GM12878 (cell line): ENCODE results near the gene NAT9. TPM values are rescaled to one million over a fixed set of nuclear protein-coding genes. Genes with fewer than 3 reads are reported as not detected.

Experiments
- ATAC-seq: fragments of 200-7000 bp; cut with Tn5 transposase; 3 replicates; pipeline ENCODE4 v1.9.1; 2020; ENCODE audit warnings: mild to moderate bottlenecking, moderate library complexity
- BruUV-seq: library from RNA; stranded (reverse); fragments of 400-500 nt; replicated peaks from 2 replicates; lab custom pipeline; 2021; lab: Mats Ljungman, UMichigan
- CTCF ChIA-PET: fragments of 300-600 bp; sonication (Branson Sonifier 250); formaldehyde crosslinking; extraction: SDS; loops from one replicate; lab custom pipeline; 2021; ENCODE audit warnings: inconsistent platforms; lab: Yijun Ruan, JAX
- POLR2A ChIA-PET: fragments of 350-600 bp; formaldehyde crosslinking; extraction: SDS; loops from one replicate; lab custom pipeline; 2021; ENCODE audit warnings: inconsistent platforms; lab: Charles Lee
- RAD21 ChIA-PET: fragments of 300-600 bp; sonication (Branson Sonifier 250); formaldehyde crosslinking; loops from one replicate; lab custom pipeline; 2023; ENCODE audit warnings: antibody characterized with exemption; ENCODE audit not compliant: unreplicated experiment; lab: Charles Lee
- SMC1A ChIA-PET: fragments of 300-600 bp; sonication (Branson Sonifier 250); formaldehyde crosslinking; loops from one replicate; lab custom pipeline; 2023; ENCODE audit not compliant: unreplicated experiment, uncharacterized antibody; lab: Charles Lee
- DNase-seq: peaks from one replicate; pipeline ENCODE4 v3.0.0-alpha.2; 2011; ENCODE audit warnings: low read depth, low spot score
- FAIRE-seq: peaks from 3 replicates; lab custom pipeline; 2011; peaks lifted over from hg19 to GRCh38; lab: Jason Lieb, UNC
- H2AFZ ChIP-seq: 2 replicates; pipeline ENCODE4 v1.6.0; 2011; ENCODE audit warnings: low read depth, low read length, control low read depth; ENCODE audit not compliant: control insufficient read depth
- H3K27ac ChIP-seq: 2 replicates; pipeline ENCODE4 v1.5.1; 2011; ENCODE audit warnings: control low read depth; ENCODE audit not compliant: control insufficient read depth, insufficient read depth
- H3K27me3 ChIP-seq, 2 experiments: replicated peaks in 1 of 2; 2 replicates each; pipeline versions ENCODE4 v1.6.0 to v1.6.1; 2011; ENCODE audit warnings: low read length in 1 of 2; ENCODE audit not compliant: control insufficient read depth in 2 of 2, insufficient read depth in 2 of 2
- H3K36me3 ChIP-seq, 2 experiments: 2 replicates each; pipeline ENCODE4 v1.5.1; 2011; ENCODE audit warnings: low read length in 1 of 2; ENCODE audit not compliant: control insufficient read depth in 2 of 2, insufficient read depth in 2 of 2
- H3K4me1 ChIP-seq: 2 replicates; pipeline ENCODE4 v1.6.1; 2011; ENCODE audit warnings: mild to moderate bottlenecking, low read length, moderate library complexity, mixed read lengths; ENCODE audit not compliant: control insufficient read depth, insufficient read depth
- H3K4me2 ChIP-seq: 2 replicates; pipeline ENCODE4 v1.6.0; 2011; ENCODE audit warnings: control low read depth; ENCODE audit not compliant: control insufficient read depth, insufficient read depth
- H3K4me3 ChIP-seq: fragments of 200-600 bp; sonication (generic); 2 replicates; pipeline ENCODE4 v1.5.1; 2016
- H3K79me2 ChIP-seq: 2 replicates; pipeline ENCODE4 v1.6.0; 2011; ENCODE audit warnings: low read length; ENCODE audit not compliant: control insufficient read depth, insufficient read depth
- H3K9ac ChIP-seq: 2 replicates; pipeline ENCODE4 v1.8.0; 2011; ENCODE audit warnings: low read length, control low read depth, mixed read lengths; ENCODE audit not compliant: control insufficient read depth, insufficient read depth
- H3K9me3 ChIP-seq: replicated peaks from 3 replicates; pipeline ENCODE4 v1.5.1; 2011; ENCODE audit warnings: mild to moderate bottlenecking, low read length; ENCODE audit not compliant: control insufficient read depth, insufficient read depth
- H4K20me1 ChIP-seq: 2 replicates; pipeline ENCODE4 v1.6.0; 2011; ENCODE audit not compliant: control insufficient read depth, insufficient read depth
- BMI1 ChIP-seq: fragments of 450-650 bp; IDR thresholded peaks from 2 replicates; pipeline ENCODE4 v1.6.1; 2016; ENCODE audit warnings: mild to moderate bottlenecking, moderate library complexity, borderline replicate concordance
- CHD1 ChIP-seq: IDR thresholded peaks from 2 replicates; pipeline ENCODE4 v1.6.1; 2012; ENCODE audit warnings: low read depth, low read length, improper control_type of control experiment
- NFYA ChIP-seq: IDR thresholded peaks from 2 replicates; pipeline ENCODE4 v1.6.1; 2011; ENCODE audit warnings: low read depth, mild to moderate bottlenecking, low read length, improper control_type of control experiment, borderline replicate concordance
- NR2F1 ChIP-seq: fragments of 450-650 bp; conservative IDR thresholded peaks from 2 replicates; pipeline ENCODE4 v1.6.1; 2017; ENCODE audit warnings: mild to moderate bottlenecking
- PML ChIP-seq: IDR thresholded peaks from 2 replicates; pipeline ENCODE4 v1.6.1; 2012; ENCODE audit warnings: low read length, inconsistent platforms
- WGBS: methylation state at CpG from one replicate; pipeline ENCODE4 v1.1.6; 2016; ENCODE audit warnings: low lambda C conversion rate; ENCODE audit not compliant: insufficient replicate concordance, insufficient coverage; ENCODE audit errors: missing lambda C conversion rate; 5-methylcytosine and 5-hydroxymethylcytosine counted together
- in situ Hi-C: fragments of 300-500 bp; cut with MboI; formaldehyde crosslinking; loops from 9 replicates; pipeline ENCODE4 v1.14.3; 2018; ENCODE audit warnings: mixed read lengths
- intact Hi-C: fragments of 100-400 bp; cut with micrococcal nuclease; formaldehyde crosslinking; loops from one replicate; pipeline ENCODE4 v1.14.2; 2022; ENCODE audit not compliant: unreplicated experiment
- polyA plus RNA-seq, 11 experiments: library from polyadenylated mRNA; depleted of rRNA in 4 of 11; unstranded in 6 of 11; stranded (reverse) in 5 of 11; fragments of >200 nt; fragmentation: Nextera tagmentation in 4 of 11; fragmentation: Illumina TruSeq in 1 of 11; extraction: Ambion mirVana in 4 of 11; extraction: Trizol in 1 of 11; gene quantifications; 1 replicate in 1 of 11; 2 replicates in 10 of 11; pipeline versions ENCODE4 v1.2.1 to v1.2.3, GENCODE V29; 2011 to 2016; ENCODE audit warnings: inconsistent platforms in 2 of 11, missing spikeins in 2 of 11, low read depth in 1 of 11
- total RNA-seq, 4 experiments: library from RNA; depleted of rRNA in 3 of 4; stranded (reverse); fragments of >200 nt in 3 of 4; fragmentation: Illumina TruSeq in 1 of 4; extraction: Trizol in 1 of 4; gene quantifications; 2 replicates each; pipeline versions ENCODE4 v1.2.1 to v1.2.3, GENCODE V29; 2013 to 2021
- TF ChIP-seq, protein P1 (sequence below), 3 experiments: IDR thresholded peaks in 2 of 3; conservative IDR thresholded peaks in 1 of 3; 2 replicates each; pipeline ENCODE4 v1.5.1; 2011; ENCODE audit warnings: low read depth in 3 of 3, low read length in 3 of 3, mild to moderate bottlenecking in 3 of 3, control low read depth in 2 of 3, moderate library complexity in 2 of 3, inconsistent platforms in 1 of 3, mixed read lengths in 1 of 3; ENCODE audit not compliant: control insufficient read depth in 2 of 3, insufficient read depth in 1 of 3; ENCODE audit errors: extremely low read depth in 1 of 3

NAT9 gene
- total and polyA plus RNA-seq, 10 of the 15 experiments (the other 5 are each of a cell fraction or from before 2014, with no cell fraction given) = 3.5 to 45.3 (median 27.3) TPM

- H3K79me2 ChIP-seq = no peaks in the 10 kb centered on the region
- no peak for ATAC-seq
- ChIA-PET SMC1A (interaction anchor here (0.7 kb wide), 1 partner anchor 9 kb away, joined by 3 read pairs; no protein-coding TSS in a partner anchor), CTCF (no interaction called here), RAD21 (no interaction called here), POLR2A (no interaction called here)
- H3K9ac ChIP-seq = no peak overlapping the region
- intact Hi-C loops (no loop called here), in situ Hi-C loops (no loop called here)
- H3K27me3 ChIP-seq = no peaks in the 10 kb centered on the region
- TF ChIP-seq BMI1 (no peak), CHD1 (no peak), PML (no peak), NFYA (no peak), NR2F1 (no peak)
- TF ChIP-seq, protein P1, sequence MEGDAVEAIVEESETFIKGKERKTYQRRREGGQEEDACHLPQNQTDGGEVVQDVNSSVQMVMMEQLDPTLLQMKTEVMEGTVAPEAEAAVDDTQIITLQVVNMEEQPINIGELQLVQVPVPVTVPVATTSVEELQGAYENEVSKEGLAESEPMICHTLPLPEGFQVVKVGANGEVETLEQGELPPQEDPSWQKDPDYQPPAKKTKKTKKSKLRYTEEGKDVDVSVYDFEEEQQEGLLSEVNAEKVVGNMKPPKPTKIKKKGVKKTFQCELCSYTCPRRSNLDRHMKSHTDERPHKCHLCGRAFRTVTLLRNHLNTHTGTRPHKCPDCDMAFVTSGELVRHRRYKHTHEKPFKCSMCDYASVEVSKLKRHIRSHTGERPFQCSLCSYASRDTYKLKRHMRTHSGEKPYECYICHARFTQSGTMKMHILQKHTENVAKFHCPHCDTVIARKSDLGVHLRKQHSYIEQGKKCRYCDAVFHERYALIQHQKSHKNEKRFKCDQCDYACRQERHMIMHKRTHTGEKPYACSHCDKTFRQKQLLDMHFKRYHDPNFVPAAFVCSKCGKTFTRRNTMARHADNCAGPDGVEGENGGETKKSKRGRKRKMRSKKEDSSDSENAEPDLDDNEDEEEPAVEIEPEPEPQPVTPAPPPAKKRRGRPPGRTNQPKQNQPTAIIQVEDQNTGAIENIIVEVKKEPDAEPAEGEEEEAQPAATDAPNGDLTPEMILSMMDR (IDR thresholded peaks at IDR 0.05 in 2 of 3, conservative IDR thresholded peaks at IDR 0.05 in 1 of 3; ENCODE audit: control insufficient read depth in 2 of 3, extremely low read depth in 1 of 3, insufficient read depth in 1 of 3, low read depth in 3 of 3, low read length in 3 of 3) = no peak
- H3K36me3 ChIP-seq = peaks cover 0 to 3% of the 10 kb centered on the region in 2 experiments; a peak in 3 of 4 replicates
- no peak overlapping the region for H3K27ac ChIP-seq
- DNase-seq = no peak
- H3K4me2 ChIP-seq = no peak overlapping the region
- H2AFZ ChIP-seq = no peak overlapping the region
- H4K20me1 ChIP-seq = no peaks in the 10 kb centered on the region
- no peak for FAIRE-seq
- H3K9me3 ChIP-seq = no peaks in the 10 kb centered on the region
- H3K4me1 ChIP-seq = no peaks in the 10 kb centered on the region
- no TSS peak for BruUV-seq
- WGBS = 60% methylated on average over 13 of the region's 13 CpGs
- no peak overlapping the region for H3K4me3 ChIP-seq
These were observed 45.6 kb upstream of the NAT9 start for GRCh38 chr17:74821655-74822334.
